Measurements from ENCODE around the gene ATP2B3.

ATP2B3 gene

GRCh38 chrX:153622661-153623309 lies 105.3 kb downstream of the ATP2B3 start:
- DNase-seq, result no peak

- DNase-seq, result no peak
Measured at GRCh38 chrX:153623310-153624029, 106.0 kb downstream of the ATP2B3 start.

- DNase-seq, result no peak
Measured at GRCh38 chrX:153624196-153625091, 107.0 kb downstream of the ATP2B3 start.

- no peak for DNase-seq
Measured at GRCh38 chrX:153625271-153626024, 108.0 kb downstream of the ATP2B3 start.

GRCh38 chrX:153626025-153626633 lies 108.7 kb downstream of the ATP2B3 start:
- DNase-seq, result no peak

- no peak for DNase-seq
Measured at GRCh38 chrX:153626863-153627674, 109.6 kb downstream of the ATP2B3 start.

GRCh38 chrX:153627675-153628111 lies 110.3 kb downstream of the ATP2B3 start:
- DNase-seq, result no peak

- no peak for DNase-seq
Measured at GRCh38 chrX:153628129-153628528, 110.7 kb downstream of the ATP2B3 start.

- DNase-seq, result no peak
Measured at GRCh38 chrX:153628665-153629064, 111.2 kb downstream of the ATP2B3 start.

- DNase-seq, result no peak
Measured at GRCh38 chrX:153631346-153631745, 113.9 kb downstream of the ATP2B3 start.

GRCh38 chrX:153631907-153632594 lies 114.6 kb downstream of the ATP2B3 start:
- no peak for DNase-seq
